HCT116 (cell line): ENCODE results near the gene ACTL6B. TPM values are rescaled to one million over a fixed set of nuclear protein-coding genes. Genes with fewer than 3 reads are reported as not detected.

Source experiments
- ATAC-seq: fragments of 200-7000 bp; cut with Tn5 transposase; 2 replicates; pipeline ENCODE4 v1.9.1; 2020; ENCODE audit warnings: mild to moderate bottlenecking, moderate library complexity
- BruUV-seq: library from RNA; stranded (reverse); fragments of 400-500 nt; replicated peaks from 2 replicates; lab custom pipeline; 2021; lab: Mats Ljungman, UMichigan
- CTCF ChIA-PET: fragments of 300-600 bp; sonication (Branson Sonifier 250); formaldehyde crosslinking; loops from one replicate; lab custom pipeline; 2021; ENCODE audit warnings: antibody characterized with exemption; lab: Charles Lee
- POLR2A ChIA-PET: fragments of 300-600, 350-600 bp; sonication (Branson Sonifier 250); formaldehyde crosslinking; loops from one replicate; lab custom pipeline; 2021; ENCODE audit warnings: antibody characterized with exemption; lab: Charles Lee
- RAD21 ChIA-PET, 2 experiments: fragments of 300-600 bp; sonication (Branson Sonifier 250); formaldehyde crosslinking; loops; one replicate each; lab custom pipeline; 2023; ENCODE audit warnings: low total read pairs in 2 of 2; ENCODE audit not compliant: uncharacterized antibody in 2 of 2, unreplicated experiment in 2 of 2, low non-redundant PET in 1 of 2; lab: Charles Lee
- DNase-seq: peaks from one replicate; pipeline ENCODE4 v3.0.0-alpha.2; 2010; ENCODE audit warnings: low read depth, low spot score
- H2AFZ ChIP-seq: fragments of 200-600 bp; shearing (Covaris generic), sonication (generic); 2 replicates; pipeline ENCODE4 v1.6.1; 2017; ENCODE audit warnings: low read depth, mixed run types, mixed read lengths, antibody characterized with exemption, low read length; ENCODE audit not compliant: poor library complexity, severe bottlenecking
- H3K27ac ChIP-seq: 2 replicates; pipeline ENCODE4 v1.5.1; 2012; ENCODE audit warnings: low read depth, low read length
- H3K27me3 ChIP-seq: fragments of 200-600 bp; sonication (generic); 2 replicates; pipeline ENCODE4 v1.6.1; 2016; ENCODE audit warnings: mixed run types, low read length, mixed read lengths; ENCODE audit not compliant: insufficient read depth
- H3K36me3 ChIP-seq, 2 experiments: fragments of 200-500 bp in 1 of 2; fragments of 200-600 bp in 1 of 2; sonication (Bioruptor generic) in 1 of 2; sonication (generic) in 1 of 2; 2 replicates each; pipeline versions ENCODE4 v1.5.1 to v1.6.1; 2014 to 2016; ENCODE audit warnings: low read length in 2 of 2, inconsistent platforms in 1 of 2, mixed read lengths in 1 of 2, mixed run types in 1 of 2; ENCODE audit not compliant: insufficient read depth in 2 of 2, control insufficient read depth in 1 of 2
- H3K4me1 ChIP-seq, 2 experiments: fragments of 200-600 bp in 1 of 2; sonication (generic) in 1 of 2; 2 replicates each; pipeline versions ENCODE4 v1.5.1 to v1.6.1; 2012 to 2017; ENCODE audit warnings: low read length in 2 of 2, inconsistent platforms in 1 of 2, mild to moderate bottlenecking in 1 of 2, mixed read lengths in 1 of 2, mixed run types in 1 of 2, moderate library complexity in 1 of 2; ENCODE audit not compliant: insufficient read depth in 2 of 2, control insufficient read depth in 1 of 2
- H3K4me2 ChIP-seq: fragments of 200-600 bp; sonication (generic); 2 replicates; pipeline ENCODE4 v1.6.1; 2017; ENCODE audit warnings: mixed run types, low read length, mixed read lengths
- H3K4me3 ChIP-seq, 2 experiments: fragments of 200-600 bp in 1 of 2; sonication (generic) in 1 of 2; replicated peaks in 1 of 2; 2 replicates each; pipeline ENCODE4 v1.5.1; 2011 to 2016; ENCODE audit warnings: low read length in 2 of 2, control low read depth in 1 of 2, low read depth in 1 of 2, mild to moderate bottlenecking in 1 of 2, mixed read lengths in 1 of 2, mixed run types in 1 of 2
- H3K79me2 ChIP-seq: fragments of 200-600 bp; sonication (generic); 2 replicates; pipeline ENCODE4 v1.6.1; 2017; ENCODE audit warnings: mild to moderate bottlenecking, mixed run types, low read length, moderate library complexity, mixed read lengths; ENCODE audit not compliant: insufficient read depth
- H3K9ac ChIP-seq: fragments of 200-600 bp; sonication (generic); 2 replicates; pipeline ENCODE4 v1.6.1; 2016; ENCODE audit warnings: low read length, mixed read lengths
- H3K9me2 ChIP-seq: fragments of 200-600 bp; sonication (generic), shearing (Covaris generic); 2 replicates; pipeline ENCODE4 v1.6.1; 2017; ENCODE audit warnings: mixed run types, mild to moderate bottlenecking, moderate library complexity; ENCODE audit not compliant: insufficient read depth
- H3K9me3 ChIP-seq, 2 experiments: fragments of 200-500 bp in 1 of 2; fragments of 200-600 bp in 1 of 2; sonication (Bioruptor generic) in 1 of 2; sonication (generic) in 1 of 2; 2 replicates each; pipeline ENCODE4 v1.6.1; 2014 to 2017; ENCODE audit warnings: low read length in 2 of 2, mixed read lengths in 2 of 2, inconsistent platforms in 1 of 2, low read depth in 1 of 2, mild to moderate bottlenecking in 1 of 2, mixed run types in 1 of 2, moderate library complexity in 1 of 2; ENCODE audit not compliant: control insufficient read depth in 1 of 2, insufficient read depth in 1 of 2
- H4K20me1 ChIP-seq: fragments of 200-600 bp; sonication (generic), shearing (Covaris generic); 2 replicates; pipeline ENCODE4 v1.6.1; 2017; ENCODE audit warnings: mixed run types, mild to moderate bottlenecking, moderate library complexity; ENCODE audit not compliant: insufficient read depth
- CEBPB ChIP-seq: IDR thresholded peaks from 2 replicates; pipeline ENCODE4 v1.6.1; 2012; ENCODE audit warnings: low read depth
- ELF1 ChIP-seq: IDR thresholded peaks from 2 replicates; pipeline ENCODE4 v1.6.1; 2012; ENCODE audit warnings: low read depth, borderline replicate concordance
- EZH2 ChIP-seq: fragments of 200-600 bp; sonication (generic); IDR thresholded peaks from 2 replicates; pipeline ENCODE4 v1.6.1; 2017; ENCODE audit warnings: antibody characterized with exemption, mixed run types
- EZH2phosphoT487 ChIP-seq: fragments of 200-600 bp; IDR thresholded peaks from 2 replicates; pipeline ENCODE4 v1.6.1; 2018; ENCODE audit warnings: antibody characterized with exemption, borderline replicate concordance
- JUND ChIP-seq: IDR thresholded peaks from 2 replicates; pipeline ENCODE4 v1.6.1; 2012
- POLR2AphosphoS5 ChIP-seq: IDR thresholded peaks from 2 replicates; pipeline ENCODE4 v1.6.1; 2011; ENCODE audit warnings: mild to moderate bottlenecking, low read depth, low read length, moderate library complexity
- SIN3A ChIP-seq: IDR thresholded peaks from 2 replicates; pipeline ENCODE4 v1.6.1; 2012; ENCODE audit warnings: low read depth
- SP1 ChIP-seq: IDR thresholded peaks from 2 replicates; pipeline ENCODE4 v1.6.1; 2012; ENCODE audit warnings: low read depth
- SRF ChIP-seq: IDR thresholded peaks from 2 replicates; pipeline ENCODE4 v1.6.1; 2012; ENCODE audit warnings: low read depth
- TCF7L2 ChIP-seq: IDR thresholded peaks from 2 replicates; pipeline ENCODE4 v1.7.0; 2011; ENCODE audit warnings: borderline replicate concordance, inconsistent platforms; ENCODE audit not compliant: insufficient read depth, insufficient read length; ENCODE audit errors: extremely low read depth
- ZFX ChIP-seq: fragments of 450-650 bp; IDR thresholded peaks from 2 replicates; pipeline ENCODE4 v1.6.1; 2017
- intact Hi-C: fragments of 100-400 bp; cut with micrococcal nuclease; formaldehyde crosslinking; loops from 2 replicates; pipeline ENCODE4 v1.10.0; 2022
- total RNA-seq: library from RNA; stranded (reverse); gene quantifications from one replicate; pipeline ENCODE4 v1.2.1, GENCODE V29; 2021; ENCODE audit not compliant: unreplicated experiment
- TF ChIP-seq, protein P1 (sequence below): IDR thresholded peaks from 2 replicates; pipeline ENCODE4 v1.6.1; 2012
- TF ChIP-seq, protein P2 (sequence below), 3 experiments: fragments of 200-600 bp in 1 of 3; sonication (generic) in 1 of 3; IDR thresholded peaks in 2 of 3; conservative IDR thresholded peaks in 1 of 3; 2 replicates each; pipeline ENCODE4 v1.5.1; 2012 to 2017; ENCODE audit warnings: low read depth in 2 of 3, low read length in 2 of 3, antibody characterized with exemption in 1 of 3, borderline replicate concordance in 1 of 3, control low read depth in 1 of 3, mild to moderate bottlenecking in 1 of 3, mixed read lengths in 1 of 3, mixed run types in 1 of 3, moderate library complexity in 1 of 3; ENCODE audit not compliant: insufficient read depth in 1 of 3
- TF ChIP-seq, protein P3 (sequence below): IDR thresholded peaks from 2 replicates; pipeline ENCODE4 v1.6.1; 2012
- TF ChIP-seq, protein P4 (sequence below): IDR thresholded peaks from 2 replicates; pipeline ENCODE4 v1.6.1; 2011; ENCODE audit warnings: mild to moderate bottlenecking, low read length, moderate library complexity; ENCODE audit not compliant: insufficient replicate concordance; ENCODE audit errors: extremely low read depth

ACTL6B gene
- total RNA-seq, 1 experiment from 2014 or later, result not detected

DNA sequence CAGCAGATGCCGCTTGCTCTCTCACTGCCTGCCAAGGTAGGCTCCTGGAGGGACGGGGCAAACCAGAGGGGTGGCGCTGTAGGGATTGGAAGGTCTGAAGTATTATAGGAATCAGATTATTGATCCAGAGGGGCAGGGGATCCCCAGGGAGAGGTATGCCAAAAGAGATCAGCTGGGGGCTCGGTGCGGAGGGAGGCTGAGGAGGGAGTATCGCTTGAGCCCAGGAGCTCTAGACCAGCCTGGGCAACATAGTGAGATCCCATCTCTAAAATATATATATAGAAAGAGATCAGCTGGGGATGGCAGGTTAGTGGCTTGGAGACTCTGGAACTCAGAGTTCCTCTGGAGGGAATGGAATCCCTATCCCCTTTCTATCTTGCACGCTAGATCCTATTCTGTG lies 61.1 kb downstream of the ACTL6B start:
- Histone ChIP-seq H3K4me3 (no peak overlapping the region), H4K20me1 (no peaks in the 10 kb centered on the region), H2AFZ (no peak overlapping the region), H3K9me3 (no peaks in the 10 kb centered on the region), H3K4me2 (no peak overlapping the region), H3K36me3 (no peaks in the 10 kb centered on the region), H3K9me2 (no peaks in the 10 kb centered on the region), H3K27ac (no peak overlapping the region), H3K9ac (no peak overlapping the region), H3K79me2 (no peaks in the 10 kb centered on the region), H3K27me3 (no peaks in the 10 kb centered on the region), H3K4me1 (no peaks in the 10 kb centered on the region)
- ChIA-PET CTCF (no interaction called here), POLR2A (no interaction called here), RAD21 (no interaction called here)
- ATAC-seq (no peak), DNase-seq (no peak)
- intact Hi-C loops, result no loop called here
- no peak for TF ChIP-seq ZFX
- TF ChIP-seq SP1, result no peak
- TF ChIP-seq, protein P1, sequence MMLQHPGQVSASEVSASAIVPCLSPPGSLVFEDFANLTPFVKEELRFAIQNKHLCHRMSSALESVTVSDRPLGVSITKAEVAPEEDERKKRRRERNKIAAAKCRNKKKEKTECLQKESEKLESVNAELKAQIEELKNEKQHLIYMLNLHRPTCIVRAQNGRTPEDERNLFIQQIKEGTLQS, result no peak
- no peak for TF ChIP-seq SIN3A
- TF ChIP-seq JUND, result no peak
- TF ChIP-seq, protein P2, sequence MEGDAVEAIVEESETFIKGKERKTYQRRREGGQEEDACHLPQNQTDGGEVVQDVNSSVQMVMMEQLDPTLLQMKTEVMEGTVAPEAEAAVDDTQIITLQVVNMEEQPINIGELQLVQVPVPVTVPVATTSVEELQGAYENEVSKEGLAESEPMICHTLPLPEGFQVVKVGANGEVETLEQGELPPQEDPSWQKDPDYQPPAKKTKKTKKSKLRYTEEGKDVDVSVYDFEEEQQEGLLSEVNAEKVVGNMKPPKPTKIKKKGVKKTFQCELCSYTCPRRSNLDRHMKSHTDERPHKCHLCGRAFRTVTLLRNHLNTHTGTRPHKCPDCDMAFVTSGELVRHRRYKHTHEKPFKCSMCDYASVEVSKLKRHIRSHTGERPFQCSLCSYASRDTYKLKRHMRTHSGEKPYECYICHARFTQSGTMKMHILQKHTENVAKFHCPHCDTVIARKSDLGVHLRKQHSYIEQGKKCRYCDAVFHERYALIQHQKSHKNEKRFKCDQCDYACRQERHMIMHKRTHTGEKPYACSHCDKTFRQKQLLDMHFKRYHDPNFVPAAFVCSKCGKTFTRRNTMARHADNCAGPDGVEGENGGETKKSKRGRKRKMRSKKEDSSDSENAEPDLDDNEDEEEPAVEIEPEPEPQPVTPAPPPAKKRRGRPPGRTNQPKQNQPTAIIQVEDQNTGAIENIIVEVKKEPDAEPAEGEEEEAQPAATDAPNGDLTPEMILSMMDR (IDR thresholded peaks at IDR 0.05 in 2 of 3, conservative IDR thresholded peaks at IDR 0.05 in 1 of 3; ENCODE audit: borderline replicate concordance in 1 of 3, insufficient read depth in 1 of 3, low read depth in 2 of 3, low read length in 2 of 3), result no peak
- no peak for TF ChIP-seq EZH2phosphoT487
- TF ChIP-seq CEBPB, result no peak
- no peak for TF ChIP-seq EZH2
- TF ChIP-seq, protein P3, sequence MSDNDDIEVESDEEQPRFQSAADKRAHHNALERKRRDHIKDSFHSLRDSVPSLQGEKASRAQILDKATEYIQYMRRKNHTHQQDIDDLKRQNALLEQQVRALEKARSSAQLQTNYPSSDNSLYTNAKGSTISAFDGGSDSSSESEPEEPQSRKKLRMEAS, result no peak
- TF ChIP-seq ELF1, result no peak
- no peak for TF ChIP-seq POLR2AphosphoS5
- no peak for TF ChIP-seq TCF7L2
- TF ChIP-seq SRF, result no peak
- TF ChIP-seq, protein P4, sequence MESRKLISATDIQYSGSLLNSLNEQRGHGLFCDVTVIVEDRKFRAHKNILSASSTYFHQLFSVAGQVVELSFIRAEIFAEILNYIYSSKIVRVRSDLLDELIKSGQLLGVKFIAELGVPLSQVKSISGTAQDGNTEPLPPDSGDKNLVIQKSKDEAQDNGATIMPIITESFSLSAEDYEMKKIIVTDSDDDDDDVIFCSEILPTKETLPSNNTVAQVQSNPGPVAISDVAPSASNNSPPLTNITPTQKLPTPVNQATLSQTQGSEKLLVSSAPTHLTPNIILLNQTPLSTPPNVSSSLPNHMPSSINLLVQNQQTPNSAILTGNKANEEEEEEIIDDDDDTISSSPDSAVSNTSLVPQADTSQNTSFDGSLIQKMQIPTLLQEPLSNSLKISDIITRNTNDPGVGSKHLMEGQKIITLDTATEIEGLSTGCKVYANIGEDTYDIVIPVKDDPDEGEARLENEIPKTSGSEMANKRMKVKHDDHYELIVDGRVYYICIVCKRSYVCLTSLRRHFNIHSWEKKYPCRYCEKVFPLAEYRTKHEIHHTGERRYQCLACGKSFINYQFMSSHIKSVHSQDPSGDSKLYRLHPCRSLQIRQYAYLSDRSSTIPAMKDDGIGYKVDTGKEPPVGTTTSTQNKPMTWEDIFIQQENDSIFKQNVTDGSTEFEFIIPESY, result no peak
- BruUV-seq, result no TSS peak

Other genes with a start within 250 kb of the ACTL6B start
- 1.5 TPM for gene ZCWPW1, start 227.7 kb downstream of the ACTL6B start, total RNA-seq
- 44.4 TPM for gene MEPCE, start 226.6 kb downstream of the ACTL6B start, total RNA-seq
- 68.7 TPM for gene PPP1R35, start 220.0 kb downstream of the ACTL6B start, total RNA-seq
- 1.7 TPM for gene SPACDR, start 192.2 kb downstream of the ACTL6B start, total RNA-seq
- 36.9 TPM for gene TSC22D4, start 177.2 kb downstream of the ACTL6B start, total RNA-seq
- 6.7 TPM for gene NYAP1, start 172.5 kb downstream of the ACTL6B start, total RNA-seq
- gene AGFG2, start 117.2 kb downstream of the ACTL6B start, total RNA-seq, result 14.0 TPM
- 4.4 TPM for gene SAP25, start 82.5 kb downstream of the ACTL6B start, total RNA-seq
- 47.9 TPM for gene LRCH4, start 70.3 kb downstream of the ACTL6B start, total RNA-seq
- gene FBXO24, start 70.1 kb downstream of the ACTL6B start, total RNA-seq, result 2.1 TPM
- 12.4 TPM for gene PCOLCE, start 54.1 kb downstream of the ACTL6B start, total RNA-seq
- 32.8 TPM for gene MOSPD3, start 43.9 kb downstream of the ACTL6B start, total RNA-seq
- gene TFR2, start 14.9 kb downstream of the ACTL6B start, total RNA-seq, result 11.8 TPM
- gene GNB2, start 17.3 kb upstream of the ACTL6B start, total RNA-seq, result 246 TPM
- gene GIGYF1, start 37.8 kb upstream of the ACTL6B start, total RNA-seq, result 59.7 TPM
- 67.5 TPM for gene POP7, start 49.7 kb upstream of the ACTL6B start, total RNA-seq
- 0.30 TPM for gene EPO, start 64.0 kb upstream of the ACTL6B start, total RNA-seq
- gene ZAN, start 77.1 kb upstream of the ACTL6B start, total RNA-seq, result not detected
- gene EPHB4, start 171.1 kb upstream of the ACTL6B start, total RNA-seq, result 61.1 TPM
- 24.6 TPM for gene SLC12A9, start 196.3 kb upstream of the ACTL6B start, total RNA-seq
- gene TRIP6, start 210.9 kb upstream of the ACTL6B start, total RNA-seq, result 102 TPM
- gene SRRT, start 218.7 kb upstream of the ACTL6B start, total RNA-seq, result 252 TPM
- 5.6 TPM for gene UFSP1, start 233.3 kb upstream of the ACTL6B start, total RNA-seq
- gene ACHE, start 239.4 kb upstream of the ACTL6B start, total RNA-seq, result 1.8 TPM